HFF-Myc (cell line): ENCODE data around the gene CYP26A1.

Experiments
- DNase-seq: peaks from one replicate; pipeline ENCODE4 v3.0.0-alpha.2; 2011; ENCODE audit warnings: low read depth; ENCODE audit errors: extremely low read depth
- H3K4me3 ChIP-seq: replicated peaks from 2 replicates; pipeline ENCODE4 v1.5.1; 2011; ENCODE audit warnings: low read depth, mild to moderate bottlenecking, control low read depth, low read length
- TF ChIP-seq, protein P1 (sequence below): IDR thresholded peaks from 2 replicates; pipeline ENCODE4 v1.5.1; 2012; ENCODE audit warnings: mild to moderate bottlenecking, low read depth, low read length, control low read depth; ENCODE audit errors: missing control alignments

CYP26A1 gene

DNA sequence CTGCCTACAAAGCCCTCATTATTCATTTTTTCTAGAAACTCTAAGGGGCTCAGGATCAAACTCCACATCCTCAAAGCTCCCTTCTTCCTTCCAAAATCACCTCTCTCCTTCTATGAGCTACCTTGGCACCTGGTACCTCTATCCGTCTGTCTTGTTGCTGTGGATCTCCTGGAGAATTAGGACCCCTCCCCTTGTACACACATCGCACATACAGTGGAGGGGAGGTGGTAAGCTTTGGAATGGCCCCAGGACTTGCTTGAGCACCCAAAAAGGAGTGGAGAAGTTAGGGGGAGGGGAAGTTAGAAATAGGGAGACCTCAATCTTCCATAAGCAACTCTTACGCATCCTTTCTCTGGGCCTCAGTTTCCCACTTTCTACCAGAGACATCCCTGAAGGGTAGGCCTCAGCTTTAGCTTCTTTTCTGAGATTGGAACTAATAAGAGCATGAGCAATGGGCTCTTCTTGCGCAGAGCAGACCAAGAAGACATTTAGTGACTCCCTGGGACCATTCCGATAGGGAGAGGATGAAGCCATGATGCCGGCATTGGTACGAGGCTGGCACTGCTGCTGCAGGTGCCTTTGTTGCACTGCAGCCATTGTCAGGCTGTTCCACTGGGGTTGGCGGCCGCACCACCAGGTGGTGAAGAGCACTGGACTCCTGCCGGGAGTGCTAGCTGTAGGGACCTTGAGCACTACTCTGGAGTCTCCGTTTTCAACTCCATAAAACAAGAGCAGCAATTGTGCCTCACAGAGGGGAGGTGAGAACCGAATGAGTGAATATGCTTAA is 8.6 kb upstream of the CYP26A1 start:
- H3K4me3 ChIP-seq = no peak overlapping the region
- no peak for DNase-seq
- TF ChIP-seq, protein P1, sequence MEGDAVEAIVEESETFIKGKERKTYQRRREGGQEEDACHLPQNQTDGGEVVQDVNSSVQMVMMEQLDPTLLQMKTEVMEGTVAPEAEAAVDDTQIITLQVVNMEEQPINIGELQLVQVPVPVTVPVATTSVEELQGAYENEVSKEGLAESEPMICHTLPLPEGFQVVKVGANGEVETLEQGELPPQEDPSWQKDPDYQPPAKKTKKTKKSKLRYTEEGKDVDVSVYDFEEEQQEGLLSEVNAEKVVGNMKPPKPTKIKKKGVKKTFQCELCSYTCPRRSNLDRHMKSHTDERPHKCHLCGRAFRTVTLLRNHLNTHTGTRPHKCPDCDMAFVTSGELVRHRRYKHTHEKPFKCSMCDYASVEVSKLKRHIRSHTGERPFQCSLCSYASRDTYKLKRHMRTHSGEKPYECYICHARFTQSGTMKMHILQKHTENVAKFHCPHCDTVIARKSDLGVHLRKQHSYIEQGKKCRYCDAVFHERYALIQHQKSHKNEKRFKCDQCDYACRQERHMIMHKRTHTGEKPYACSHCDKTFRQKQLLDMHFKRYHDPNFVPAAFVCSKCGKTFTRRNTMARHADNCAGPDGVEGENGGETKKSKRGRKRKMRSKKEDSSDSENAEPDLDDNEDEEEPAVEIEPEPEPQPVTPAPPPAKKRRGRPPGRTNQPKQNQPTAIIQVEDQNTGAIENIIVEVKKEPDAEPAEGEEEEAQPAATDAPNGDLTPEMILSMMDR = no peak

DNA sequence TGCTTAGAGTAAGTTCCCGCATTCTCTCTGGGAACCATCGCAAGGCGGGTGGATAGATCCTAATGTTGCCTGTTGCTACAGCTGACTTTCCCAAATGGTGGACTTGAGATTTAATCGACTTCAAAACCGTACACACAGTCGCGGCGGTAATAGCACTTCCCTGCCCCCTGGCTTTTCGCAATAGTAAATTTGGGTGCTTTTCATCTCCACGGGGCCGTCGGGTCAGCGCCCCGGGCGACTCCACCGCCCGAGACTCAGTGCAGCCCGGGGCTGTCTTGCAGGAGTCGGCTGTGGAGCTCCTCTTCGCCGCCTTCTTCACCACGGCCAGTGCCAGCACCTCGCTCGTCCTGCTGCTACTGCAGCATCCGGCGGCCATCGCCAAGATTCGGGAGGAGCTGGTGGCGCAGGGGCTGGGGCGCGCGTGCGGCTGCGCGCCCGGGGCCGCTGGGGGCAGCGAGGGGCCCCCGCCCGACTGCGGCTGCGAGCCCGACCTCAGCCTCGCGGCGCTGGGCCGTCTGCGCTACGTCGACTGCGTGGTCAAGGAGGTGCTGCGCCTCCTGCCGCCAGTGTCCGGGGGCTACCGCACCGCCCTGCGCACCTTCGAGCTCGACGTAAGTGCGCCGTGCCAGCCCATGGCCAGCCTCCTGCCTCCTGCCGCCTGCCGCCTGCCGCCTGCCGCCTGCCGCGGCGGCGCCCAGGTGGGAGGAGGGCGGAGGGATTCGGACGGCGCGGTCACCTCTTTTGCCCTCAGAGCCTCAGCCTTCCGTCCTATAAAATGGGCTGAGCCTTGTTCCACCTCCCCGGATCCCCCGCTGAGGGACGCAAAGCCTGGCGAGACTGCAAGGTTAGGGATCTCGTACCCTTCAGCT is 7.8 kb upstream of the CYP26A1 start:
- TF ChIP-seq, protein P1 = no peak
- DNase-seq = no peak
- no peak overlapping the region for H3K4me3 ChIP-seq

DNA sequence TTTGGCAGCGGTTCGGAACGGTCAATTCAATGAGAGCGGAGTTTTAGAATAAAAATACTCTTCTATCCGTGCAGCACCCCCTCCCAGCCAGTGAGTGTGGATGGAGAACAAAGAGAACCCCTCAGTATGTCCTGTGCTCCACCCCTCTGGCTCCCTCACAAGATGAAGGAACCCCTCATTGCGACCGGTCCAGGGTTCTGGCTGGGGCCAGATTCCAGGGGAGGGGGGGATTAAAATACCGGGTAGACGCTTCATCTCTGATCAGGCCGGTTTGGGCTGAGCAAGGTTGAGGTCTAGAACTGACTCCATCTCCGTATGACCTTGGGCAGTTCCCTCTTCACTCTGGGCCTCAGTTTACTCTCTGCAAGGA is 7.2 kb upstream of the CYP26A1 start:
- TF ChIP-seq, protein P1 = no peak
- no peak for DNase-seq
- no peak overlapping the region for H3K4me3 ChIP-seq

DNA sequence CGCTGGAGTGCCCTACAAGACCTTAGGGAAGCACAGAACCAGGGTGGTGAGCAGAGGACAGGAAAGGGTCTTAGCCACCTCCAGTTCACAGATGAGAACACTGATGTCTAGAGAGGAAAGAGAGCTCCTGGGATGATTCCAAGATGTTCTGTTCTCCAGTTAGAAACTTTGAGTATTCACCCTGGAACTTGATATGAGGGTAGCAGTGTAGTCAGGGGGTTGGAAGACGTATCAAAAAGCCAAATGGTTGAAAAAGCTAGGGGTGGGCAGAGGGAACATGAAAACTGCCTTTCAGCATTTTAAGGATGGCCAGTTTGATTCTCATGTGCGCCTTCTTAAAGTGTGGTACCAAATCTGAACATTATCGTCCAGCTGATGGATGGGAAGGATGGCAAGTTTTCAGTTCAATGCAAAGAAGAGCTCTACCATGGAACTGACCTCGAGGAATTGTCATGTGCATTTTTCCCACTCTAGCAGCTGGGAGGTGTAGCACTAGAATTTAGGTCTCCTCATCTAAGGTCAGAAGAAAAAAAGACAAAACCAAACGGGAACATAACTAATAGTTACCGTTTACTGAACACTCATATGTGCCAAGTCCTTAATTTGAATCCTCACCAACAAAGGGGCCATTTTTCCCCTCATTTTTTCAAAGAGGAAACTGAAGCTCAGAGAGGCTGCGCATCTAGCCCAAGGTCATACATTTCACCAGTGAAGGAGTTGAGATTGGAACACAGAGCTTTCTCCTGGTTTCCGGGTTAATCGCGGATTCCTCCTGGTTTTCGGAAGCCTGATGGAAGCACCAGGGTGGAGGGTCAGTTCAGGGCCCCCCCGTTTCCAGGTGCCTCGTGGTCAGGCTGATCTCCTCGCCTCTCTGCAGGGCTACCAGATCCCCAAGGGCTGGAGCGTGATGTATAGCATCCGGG is 6.0 kb upstream of the CYP26A1 start:
- DNase-seq = no peak
- TF ChIP-seq, protein P1 = no peak
- H3K4me3 ChIP-seq = peak overlapping the region; percentile 28

DNA sequence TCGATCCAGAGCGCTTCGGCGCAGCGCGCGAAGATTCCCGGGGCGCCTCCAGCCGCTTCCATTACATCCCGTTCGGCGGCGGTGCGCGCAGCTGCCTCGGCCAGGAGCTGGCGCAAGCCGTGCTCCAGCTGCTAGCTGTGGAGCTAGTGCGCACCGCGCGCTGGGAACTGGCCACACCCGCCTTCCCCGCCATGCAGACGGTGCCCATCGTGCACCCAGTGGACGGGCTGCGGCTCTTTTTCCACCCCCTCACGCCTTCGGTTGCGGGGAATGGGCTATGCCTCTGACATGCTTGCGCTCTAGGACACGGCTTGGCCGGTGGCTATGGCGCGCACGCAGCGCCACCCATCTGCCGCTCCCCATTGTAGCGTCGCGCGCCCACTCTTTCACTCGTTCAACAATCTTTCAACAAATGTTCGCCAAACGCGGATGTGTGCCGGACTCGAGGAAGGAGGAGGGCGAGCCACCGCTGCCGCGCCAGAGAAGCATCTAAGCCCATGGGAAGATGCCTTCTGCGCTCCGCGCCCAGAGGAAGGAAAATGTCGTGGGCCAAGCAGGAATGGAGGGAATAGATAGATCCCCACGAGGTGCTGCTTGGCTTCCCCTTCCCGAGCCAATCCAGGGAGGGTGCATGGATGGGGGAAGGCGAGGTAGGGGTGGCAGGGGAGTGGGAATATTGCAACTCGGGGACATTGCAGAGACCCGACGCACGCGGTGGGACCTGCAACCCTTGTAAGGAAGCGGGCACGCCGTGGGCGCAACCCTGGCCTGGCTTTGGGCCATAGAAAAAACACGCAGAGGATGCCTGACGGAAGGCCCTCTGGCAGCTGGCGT is 5.1 kb upstream of the CYP26A1 start:
- no peak for DNase-seq
- TF ChIP-seq, protein P1 = no peak
- H3K4me3 ChIP-seq = peak overlapping the region; percentile 28

- DNase-seq = no peak
- TF ChIP-seq, protein P1 = no peak
- H3K4me3 ChIP-seq = no peak overlapping the region
Observed at GRCh38 chr10:93069245-93069561, 4.5 kb upstream of the CYP26A1 start.
